Effector memory CD4-positive, alpha-beta T cell (primary cell): Measurements from ENCODE around the gene OR10T2.
"Not testable (repeated sequence)": the region's sequence is repeated elsewhere in the genome, so short reads cannot be mapped to it uniquely, and the experiment has no call there.

ENCODE experiments used
- DNase-seq, 3 donors: peaks; one replicate each; pipeline ENCODE4 v3.0.0-alpha.2; 2020
- H3K27ac ChIP-seq: 2 replicates; pipeline ENCODE4 v1.7.0; 2013; ENCODE audit warnings: mild to moderate bottlenecking, low read length, moderate library complexity; ENCODE audit not compliant: insufficient read depth, poor library complexity, severe bottlenecking
- H3K27me3 ChIP-seq: replicated peaks from 2 replicates; pipeline ENCODE4 v1.7.0; 2013; ENCODE audit warnings: mild to moderate bottlenecking, low read length; ENCODE audit not compliant: insufficient read depth, control insufficient read depth, poor library complexity, severe bottlenecking
- H3K36me3 ChIP-seq: 2 replicates; pipeline ENCODE4 v1.7.0; 2013; ENCODE audit warnings: mild to moderate bottlenecking, low read length, moderate library complexity; ENCODE audit not compliant: control insufficient read depth, insufficient read depth
- H3K4me1 ChIP-seq: 2 replicates; pipeline ENCODE4 v1.7.0; 2013; ENCODE audit warnings: low read length, mild to moderate bottlenecking; ENCODE audit not compliant: control insufficient read depth, insufficient read depth, poor library complexity, severe bottlenecking
- H3K4me3 ChIP-seq: 2 replicates; pipeline ENCODE4 v1.7.0; 2013; ENCODE audit warnings: low read length, low read depth, mild to moderate bottlenecking; ENCODE audit not compliant: insufficient read depth, poor library complexity, severe bottlenecking
- H3K9me3 ChIP-seq: 2 replicates; pipeline ENCODE4 v1.7.0; 2013; ENCODE audit warnings: mild to moderate bottlenecking, low read length, moderate library complexity; ENCODE audit not compliant: control insufficient read depth

Gene OR10T2

GRCh38 chr1:158400871-158401270, 1.6 kb upstream of the OR10T2 start:
- no peaks in the 10 kb centered on the region for H3K9me3 ChIP-seq
- no peaks in the 10 kb centered on the region for H3K36me3 ChIP-seq
- DNase-seq: no peak

GRCh38 chr1:158396646-158397045, 2.6 kb downstream of the OR10T2 start:
- no peaks in the 10 kb centered on the region for H3K36me3 ChIP-seq
- H3K27ac ChIP-seq: no peak overlapping the region
- no peaks in the 10 kb centered on the region for H3K9me3 ChIP-seq
- no peaks in the 10 kb centered on the region for H3K27me3 ChIP-seq
- DNase-seq: no peak
- H3K4me3 ChIP-seq: no peak overlapping the region
- H3K4me1 ChIP-seq: no peaks in the 10 kb centered on the region

More at GRCh38 chr1:158400871-158401270, 1.6 kb upstream of the OR10T2 start:
- no peaks in the 10 kb centered on the region for H3K27me3 ChIP-seq
- no peak overlapping the region for H3K27ac ChIP-seq
- H3K4me1 ChIP-seq: no peaks in the 10 kb centered on the region
- H3K4me3 ChIP-seq: no peak overlapping the region

GRCh38 chr1:158393476-158393875, 5.8 kb downstream of the OR10T2 start:
- Histone ChIP-seq H3K27me3 (no peaks in the 10 kb centered on the region), H3K4me3 (no peak overlapping the region), H3K36me3 (no peaks in the 10 kb centered on the region), H3K4me1 (no peaks in the 10 kb centered on the region), H3K27ac (no peak overlapping the region), H3K9me3 (no peaks in the 10 kb centered on the region)
- no peak for DNase-seq

GRCh38 chr1:158391099-158391498, 8.2 kb downstream of the OR10T2 start:
- no peak for DNase-seq
- no peaks in the 10 kb centered on the region for H3K9me3 ChIP-seq
- no peaks in the 10 kb centered on the region for H3K4me1 ChIP-seq
- no peaks in the 10 kb centered on the region for H3K27me3 ChIP-seq
- no peak overlapping the region for H3K27ac ChIP-seq
- H3K4me3 ChIP-seq: no peak overlapping the region
- H3K36me3 ChIP-seq: no peaks in the 10 kb centered on the region

- H3K9me3 ChIP-seq: no peaks in the 10 kb centered on the region
- no peaks in the 10 kb centered on the region for H3K4me1 ChIP-seq
- no peak overlapping the region for H3K4me3 ChIP-seq
- H3K27me3 ChIP-seq: no peaks in the 10 kb centered on the region
- H3K36me3 ChIP-seq: no peaks in the 10 kb centered on the region
- no peak for DNase-seq
- no peak overlapping the region for H3K27ac ChIP-seq
Observed at GRCh38 chr1:158390331-158390730, 8.9 kb downstream of the OR10T2 start.

- no peak for DNase-seq
- H3K27me3 ChIP-seq: no peaks in the 10 kb centered on the region
- no peaks in the 10 kb centered on the region for H3K4me1 ChIP-seq
- H3K27ac ChIP-seq: no peak overlapping the region
- no peaks in the 10 kb centered on the region for H3K36me3 ChIP-seq
- H3K9me3 ChIP-seq: no peaks in the 10 kb centered on the region
- no peak overlapping the region for H3K4me3 ChIP-seq
Observed at GRCh38 chr1:158374860-158375259, 24.4 kb downstream of the OR10T2 start.

GRCh38 chr1:158374101-158374500, 25.2 kb downstream of the OR10T2 start:
- H3K9me3 ChIP-seq, DNase-seq, H3K36me3 ChIP-seq, H3K27me3 ChIP-seq, H3K4me1 ChIP-seq, H3K27ac ChIP-seq, H3K4me3 ChIP-seq: not testable (repeated sequence)

- no peaks in the 10 kb centered on the region for H3K9me3 ChIP-seq
- no peak for DNase-seq
Observed at GRCh38 chr1:158371188-158371953, 27.9 kb downstream of the OR10T2 start.

GRCh38 chr1:158366783-158367182, 32.5 kb downstream of the OR10T2 start:
- Histone ChIP-seq H3K9me3 (no peaks in the 10 kb centered on the region), H3K27me3 (peaks cover 3% of the 10 kb centered on the region), H3K27ac (no peak overlapping the region), H3K4me3 (no peak overlapping the region), H3K4me1 (no peaks in the 10 kb centered on the region), H3K36me3 (no peaks in the 10 kb centered on the region)
- DNase-seq: no peak

More at GRCh38 chr1:158371188-158371953, 27.9 kb downstream of the OR10T2 start:
- Histone ChIP-seq H3K4me1 (no peaks in the 10 kb centered on the region), H3K27me3 (peaks cover 3% of the 10 kb centered on the region), H3K36me3 (no peaks in the 10 kb centered on the region), H3K27ac (no peak overlapping the region), H3K4me3 (no peak overlapping the region)

GRCh38 chr1:158362941-158363340, 36.3 kb downstream of the OR10T2 start:
- Histone ChIP-seq H3K27ac (no peak overlapping the region), H3K4me3 (no peak overlapping the region), H3K36me3 (no peaks in the 10 kb centered on the region), H3K9me3 (no peaks in the 10 kb centered on the region), H3K4me1 (no peaks in the 10 kb centered on the region), H3K27me3 (no peaks in the 10 kb centered on the region)
- DNase-seq: no peak
